BLaER1 (cell line): ENCODE measurements around the gene PTPN21.
"Not testable (repeated sequence)": the region's sequence is repeated elsewhere in the genome, so short reads cannot be mapped to it uniquely, and the experiment has no call there.

Experiments
- H3K27ac ChIP-seq: shearing (Covaris generic); formaldehyde crosslinking; 2 replicates; pipeline ENCODE4 v1.8.1; 2022
- H3K27me3 ChIP-seq: shearing (Covaris generic); formaldehyde crosslinking; 2 replicates; pipeline ENCODE4 v1.8.1; 2022
- H3K36me3 ChIP-seq: shearing (Covaris generic); formaldehyde crosslinking; 2 replicates; pipeline ENCODE4 v1.8.1; 2022
- H3K4me1 ChIP-seq: shearing (Covaris generic); formaldehyde crosslinking; 2 replicates; pipeline ENCODE4 v1.8.1; 2022
- H3K4me2 ChIP-seq: shearing (Covaris generic); formaldehyde crosslinking; 2 replicates; pipeline ENCODE4 v1.8.1; 2022
- H3K4me3 ChIP-seq: shearing (Covaris generic); formaldehyde crosslinking; 2 replicates; pipeline ENCODE4 v1.8.1; 2022
- H3K9ac ChIP-seq: shearing (Covaris generic); formaldehyde crosslinking; 2 replicates; pipeline ENCODE4 v1.8.1; 2022
- H3K9me3 ChIP-seq: shearing (Covaris generic); formaldehyde crosslinking; 2 replicates; pipeline ENCODE4 v1.8.1; 2022
- H4K20me1 ChIP-seq: shearing (Covaris generic); formaldehyde crosslinking; 2 replicates; pipeline ENCODE4 v1.8.1; 2022
- Cebpa-rat ChIP-seq: shearing (Covaris generic); IDR thresholded peaks from 2 replicates; pipeline ENCODE4 v1.8.1; 2022

Gene PTPN21

DNA sequence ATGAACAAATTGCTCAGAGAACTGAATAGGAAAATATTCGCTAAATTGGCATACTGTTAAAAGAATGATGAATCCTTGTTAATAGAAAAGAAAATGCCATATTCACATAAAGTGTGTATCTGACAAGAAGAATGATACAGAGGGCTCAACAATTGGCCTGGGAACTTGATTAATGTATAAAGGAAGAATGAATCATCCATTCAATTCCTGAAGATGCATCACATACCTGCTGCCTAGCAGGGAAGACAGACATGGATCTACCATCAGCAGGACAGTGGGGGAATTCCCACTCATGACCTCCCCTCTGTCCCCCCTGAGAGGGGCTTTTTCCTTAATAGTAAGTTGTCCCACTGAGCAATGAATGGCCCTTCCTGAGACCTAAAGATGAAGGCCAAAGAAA lies 13.5 kb downstream of the PTPN21 start:
- TF ChIP-seq Cebpa-rat, result no peak
- no peaks in the 10 kb centered on the region for H3K27me3 ChIP-seq
- H3K36me3 ChIP-seq, result no peaks in the 10 kb centered on the region
- H3K27ac ChIP-seq, result no peak overlapping the region
- no peaks in the 10 kb centered on the region for H4K20me1 ChIP-seq
- no peak overlapping the region for H3K4me2 ChIP-seq
- H3K4me3 ChIP-seq, result no peak overlapping the region
- H3K4me1 ChIP-seq, result no peaks in the 10 kb centered on the region
- no peaks in the 10 kb centered on the region for H3K9me3 ChIP-seq
- no peak overlapping the region for H3K9ac ChIP-seq

DNA sequence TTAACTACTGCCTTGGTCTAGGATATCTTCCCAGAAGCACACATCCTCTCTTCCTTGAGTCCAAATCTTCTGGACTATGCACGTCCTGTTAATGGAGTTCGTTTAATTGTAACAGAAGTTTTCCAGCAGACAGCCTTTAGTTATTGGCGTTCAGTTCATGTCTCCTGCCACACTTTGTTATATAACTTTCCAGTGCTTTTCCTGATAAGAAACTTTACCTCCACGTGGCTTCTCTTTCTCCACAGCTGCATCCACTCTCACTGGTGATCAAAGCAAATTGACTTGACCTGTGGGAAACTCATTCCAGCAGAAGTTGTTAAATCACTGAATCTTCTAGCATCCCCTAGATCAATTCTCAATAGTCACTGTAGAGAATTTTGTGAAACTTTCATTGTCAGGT lies 19.0 kb downstream of the PTPN21 start:
- H3K4me1 ChIP-seq, result no peaks in the 10 kb centered on the region
- no peak overlapping the region for H3K9ac ChIP-seq
- no peak overlapping the region for H3K27ac ChIP-seq
- no peak overlapping the region for H3K4me3 ChIP-seq
- H3K36me3 ChIP-seq, result no peaks in the 10 kb centered on the region
- H3K27me3 ChIP-seq, result no peaks in the 10 kb centered on the region
- no peaks in the 10 kb centered on the region for H3K9me3 ChIP-seq
- H4K20me1 ChIP-seq, result no peaks in the 10 kb centered on the region
- no peak for TF ChIP-seq Cebpa-rat
- H3K4me2 ChIP-seq, result no peak overlapping the region

DNA sequence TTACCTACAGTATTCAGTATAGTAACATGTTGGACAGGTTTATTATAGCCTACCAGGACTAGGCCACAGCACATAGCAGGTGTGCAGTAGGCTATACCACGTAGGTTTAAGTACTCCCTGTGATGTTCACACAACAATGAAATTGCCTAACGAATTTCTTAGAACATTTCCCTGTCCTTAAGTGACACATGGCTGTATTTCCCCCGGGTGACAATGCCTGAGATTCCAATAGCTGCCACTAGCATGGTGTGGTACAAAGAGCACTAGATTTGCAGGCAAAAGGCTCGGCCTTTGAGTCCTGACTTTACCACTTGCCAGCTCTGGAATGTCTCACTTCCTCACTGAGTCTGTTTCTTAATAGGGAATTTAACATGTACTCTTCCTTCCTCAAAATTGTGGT lies 19.7 kb downstream of the PTPN21 start:
- Histone ChIP-seq H3K9me3 (peaks cover 1% of the 10 kb centered on the region; the same call in 1 of the 2 replicates), H3K4me3 (no peak overlapping the region), H3K4me2 (no peak overlapping the region), H3K27me3 (no peaks in the 10 kb centered on the region), H3K4me1 (no peaks in the 10 kb centered on the region), H3K27ac (no peak overlapping the region), H4K20me1 (no peaks in the 10 kb centered on the region), H3K9ac (no peak overlapping the region), H3K36me3 (no peaks in the 10 kb centered on the region)
- TF ChIP-seq Cebpa-rat, result no peak

DNA sequence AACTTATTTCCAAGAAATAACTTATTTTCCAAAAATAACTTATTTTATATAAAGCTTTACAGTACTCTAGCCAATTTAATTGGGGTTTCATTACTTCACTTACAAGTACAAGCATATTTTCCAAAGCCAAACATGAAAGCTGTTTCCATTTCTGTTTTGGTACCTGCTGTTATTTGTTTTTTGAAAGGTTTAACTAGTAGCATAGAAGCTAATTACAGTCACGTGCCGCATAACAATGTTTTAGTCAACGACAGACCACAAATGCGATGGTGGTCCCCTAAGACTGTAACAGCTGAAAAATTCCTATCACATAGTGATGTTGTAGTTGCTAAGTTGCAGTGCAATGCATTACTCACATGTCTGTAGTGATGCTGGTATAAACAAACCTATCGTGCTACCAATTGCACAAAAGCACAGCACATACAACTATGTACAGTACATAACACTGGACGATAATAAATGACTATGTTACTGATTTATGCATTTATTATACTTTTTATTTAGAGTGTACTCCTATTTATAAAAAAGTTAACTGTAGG lies 21.7 kb downstream of the PTPN21 start:
- H3K4me2 ChIP-seq, result no peak overlapping the region
- TF ChIP-seq Cebpa-rat, result no peak
- no peak overlapping the region for H3K4me3 ChIP-seq
- no peaks in the 10 kb centered on the region for H3K4me1 ChIP-seq
- H3K9ac ChIP-seq, result no peak overlapping the region
- H3K27me3 ChIP-seq, result no peaks in the 10 kb centered on the region
- H3K9me3 ChIP-seq, result peaks cover 10% of the 10 kb centered on the region
- no peak overlapping the region for H3K27ac ChIP-seq
- no peaks in the 10 kb centered on the region for H3K36me3 ChIP-seq
- no peaks in the 10 kb centered on the region for H4K20me1 ChIP-seq

DNA sequence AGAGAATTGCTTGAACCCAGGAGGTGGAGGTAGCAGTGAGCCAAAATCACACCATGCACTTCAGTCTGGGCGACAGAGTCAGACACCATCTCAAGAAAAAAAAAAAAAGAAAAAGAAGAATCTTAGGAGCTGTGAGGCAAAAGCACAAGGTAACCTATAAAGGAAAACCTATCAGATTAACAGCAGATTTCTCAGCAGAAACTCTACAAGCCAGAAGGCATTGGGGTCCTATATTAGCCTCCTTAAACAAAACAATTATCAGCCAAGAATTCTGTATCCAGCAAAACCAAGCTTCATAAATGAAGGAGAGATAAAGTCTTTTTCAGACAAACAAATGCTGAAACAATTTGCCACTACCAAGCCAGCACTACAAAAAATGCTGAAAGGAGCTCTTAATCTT lies 24.9 kb downstream of the PTPN21 start:
- not testable (repeated sequence) for H3K36me3 ChIP-seq, H4K20me1 ChIP-seq, H3K27ac ChIP-seq, H3K9ac ChIP-seq, H3K4me1 ChIP-seq, H3K27me3 ChIP-seq, H3K4me3 ChIP-seq, H3K4me2 ChIP-seq
- H3K9me3 ChIP-seq, result peaks cover 10% of the 10 kb centered on the region

DNA sequence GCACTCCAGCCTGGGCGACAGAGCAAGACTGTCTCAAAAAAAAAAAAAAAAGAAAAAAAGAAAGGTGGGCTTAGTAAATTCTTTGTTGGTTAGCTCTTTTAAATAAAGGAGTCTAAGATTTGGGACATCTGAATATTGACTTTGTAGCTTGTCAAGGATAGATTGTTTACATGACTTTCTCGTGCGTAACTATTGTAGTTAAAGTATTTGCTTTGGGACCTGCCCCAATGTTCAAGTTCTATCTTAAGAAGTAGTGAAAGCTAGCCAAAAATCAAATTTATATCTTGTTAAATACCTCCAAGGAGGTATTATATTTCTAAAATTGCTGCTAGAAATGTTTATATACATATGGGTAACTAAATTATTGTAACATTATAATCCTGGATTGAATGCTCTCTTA lies 32.4 kb downstream of the PTPN21 start:
- Histone ChIP-seq H3K27ac (no peak overlapping the region), H3K4me3 (no peak overlapping the region), H3K36me3 (no peaks in the 10 kb centered on the region), H3K9ac (no peak overlapping the region), H3K4me1 (no peaks in the 10 kb centered on the region), H3K4me2 (no peak overlapping the region), H4K20me1 (no peaks in the 10 kb centered on the region), H3K9me3 (no peaks in the 10 kb centered on the region), H3K27me3 (no peaks in the 10 kb centered on the region)
- TF ChIP-seq Cebpa-rat, result no peak

DNA sequence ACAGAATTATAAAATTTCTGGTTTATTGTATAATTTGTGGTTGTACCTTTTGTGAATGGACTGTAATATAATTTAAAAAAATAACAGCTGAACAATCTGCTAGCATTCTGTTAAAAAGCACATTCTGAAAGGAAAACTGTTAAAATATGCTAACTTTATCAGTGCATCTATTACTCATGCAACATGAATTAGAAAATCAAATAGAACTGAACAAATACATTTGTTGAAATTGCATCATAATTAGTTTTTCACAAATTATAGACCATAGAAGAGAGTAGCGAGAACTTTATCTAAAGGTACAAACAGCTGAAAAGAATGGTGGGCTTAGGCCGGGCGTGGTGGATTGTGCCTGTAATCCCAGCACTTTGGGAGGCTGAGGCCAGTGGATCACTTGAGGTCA lies 33.0 kb downstream of the PTPN21 start:
- Histone ChIP-seq H3K4me1 (no peaks in the 10 kb centered on the region), H3K27me3 (no peaks in the 10 kb centered on the region), H3K9ac (no peak overlapping the region), H4K20me1 (no peaks in the 10 kb centered on the region), H3K27ac (no peak overlapping the region), H3K9me3 (no peaks in the 10 kb centered on the region), H3K4me3 (no peak overlapping the region), H3K36me3 (no peaks in the 10 kb centered on the region), H3K4me2 (no peak overlapping the region)
- TF ChIP-seq Cebpa-rat, result no peak

DNA sequence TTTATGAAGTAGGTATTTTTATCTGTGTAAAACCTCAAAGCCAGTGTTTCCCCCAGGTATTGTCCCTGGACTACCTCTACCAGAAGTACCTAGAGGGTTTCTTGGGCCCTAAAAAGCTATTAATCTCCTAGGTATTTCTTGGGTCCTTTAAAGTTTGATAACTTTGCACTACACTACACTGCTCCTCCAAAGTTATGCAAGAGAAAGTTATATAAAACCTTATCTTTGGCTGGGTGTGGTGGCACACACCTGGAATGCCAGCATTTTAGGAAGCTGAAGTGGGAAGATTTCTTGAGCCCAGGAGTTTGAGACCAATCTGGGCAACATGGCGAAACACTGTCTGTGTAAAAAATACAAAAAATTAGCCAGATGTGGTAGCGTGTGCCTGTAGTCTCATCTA lies 34.9 kb downstream of the PTPN21 start:
- no peak overlapping the region for H3K9ac ChIP-seq
- no peaks in the 10 kb centered on the region for H3K4me1 ChIP-seq
- no peaks in the 10 kb centered on the region for H3K36me3 ChIP-seq
- no peaks in the 10 kb centered on the region for H4K20me1 ChIP-seq
- H3K9me3 ChIP-seq, result no peaks in the 10 kb centered on the region
- no peak overlapping the region for H3K27ac ChIP-seq
- no peaks in the 10 kb centered on the region for H3K27me3 ChIP-seq
- H3K4me2 ChIP-seq, result no peak overlapping the region
- no peak for TF ChIP-seq Cebpa-rat
- no peak overlapping the region for H3K4me3 ChIP-seq

DNA sequence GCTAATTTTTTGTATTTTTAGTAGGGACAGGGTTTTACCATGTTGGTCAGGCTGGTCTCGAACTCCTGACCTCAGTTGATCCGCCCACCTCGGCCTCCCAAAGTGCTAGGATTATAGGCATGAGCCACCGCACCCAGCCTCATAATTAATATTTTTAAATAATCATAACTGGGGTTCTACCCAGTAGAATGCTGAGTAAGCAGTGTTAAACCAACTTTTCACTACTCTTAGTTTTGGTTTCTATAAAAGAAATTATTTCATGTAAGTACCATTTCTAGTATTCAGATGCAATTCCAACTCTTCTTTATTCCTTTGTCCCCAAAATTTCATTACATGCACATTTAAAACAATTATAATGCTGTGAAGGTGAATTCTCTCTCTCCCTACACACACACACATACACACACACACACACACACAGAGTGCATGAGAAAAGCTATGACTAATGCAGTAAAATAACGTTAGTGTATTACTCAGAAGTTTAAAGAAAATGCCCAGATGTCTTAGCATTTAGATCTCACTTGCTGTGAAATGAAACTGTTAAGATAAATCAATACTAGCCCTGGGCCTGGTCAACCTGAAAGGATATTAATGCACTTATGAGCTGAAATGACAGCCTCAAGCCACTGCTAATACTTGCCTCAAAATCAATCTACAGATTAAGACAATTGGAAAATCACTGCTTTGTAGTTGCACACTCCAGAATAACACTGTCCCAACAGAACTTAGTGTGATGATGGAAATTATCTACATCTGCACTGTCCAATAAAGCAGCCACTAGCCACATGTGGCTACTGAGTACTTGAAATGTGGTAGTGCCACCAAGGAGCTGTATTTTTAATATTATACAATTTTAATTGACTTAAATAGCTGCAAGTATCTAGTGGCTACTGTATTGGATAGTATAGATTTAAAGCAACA lies 36.0 kb downstream of the PTPN21 start:
- no peaks in the 10 kb centered on the region for H3K36me3 ChIP-seq
- no peak overlapping the region for H3K4me3 ChIP-seq
- H4K20me1 ChIP-seq, result no peaks in the 10 kb centered on the region
- H3K4me1 ChIP-seq, result no peaks in the 10 kb centered on the region
- no peak for TF ChIP-seq Cebpa-rat
- H3K4me2 ChIP-seq, result no peak overlapping the region
- H3K27ac ChIP-seq, result no peak overlapping the region
- no peaks in the 10 kb centered on the region for H3K9me3 ChIP-seq
- H3K9ac ChIP-seq, result no peak overlapping the region
- H3K27me3 ChIP-seq, result no peaks in the 10 kb centered on the region

DNA sequence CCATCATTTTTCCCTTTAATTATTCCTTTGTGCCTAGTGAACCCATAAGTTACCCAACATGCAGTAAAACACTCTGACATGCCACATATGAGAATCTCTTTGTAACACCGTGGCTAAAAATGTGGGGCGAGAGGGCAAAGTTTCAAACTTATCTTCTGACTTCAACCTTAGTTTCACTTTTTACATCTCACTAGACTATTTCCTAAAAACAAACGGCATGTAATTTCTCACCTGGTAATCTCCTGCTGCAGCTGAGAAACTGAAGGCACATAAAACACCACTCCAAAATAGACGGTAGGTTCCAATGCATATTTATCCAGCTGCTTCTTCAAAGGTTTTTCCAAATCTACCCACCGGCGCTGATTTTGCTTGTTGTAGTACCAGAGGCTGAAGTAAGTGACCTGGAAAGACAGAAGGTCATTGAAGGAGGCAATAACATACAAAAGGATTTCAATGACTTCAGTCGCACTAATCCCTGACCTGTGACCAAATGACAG lies 37.9 kb downstream of the PTPN21 start:
- H3K36me3 ChIP-seq, result no peaks in the 10 kb centered on the region
- no peaks in the 10 kb centered on the region for H3K27me3 ChIP-seq
- H3K9me3 ChIP-seq, result no peaks in the 10 kb centered on the region
- no peak overlapping the region for H3K4me3 ChIP-seq
- H4K20me1 ChIP-seq, result no peaks in the 10 kb centered on the region
- no peaks in the 10 kb centered on the region for H3K4me1 ChIP-seq
- no peak for TF ChIP-seq Cebpa-rat
- no peak overlapping the region for H3K27ac ChIP-seq
- no peak overlapping the region for H3K4me2 ChIP-seq
- H3K9ac ChIP-seq, result no peak overlapping the region
